AG09319 (cell line): ENCODE data around the gene AUH.

ENCODE experiments used
- DNase-seq: peaks from one replicate; pipeline ENCODE4 v3.0.0-alpha.2; 2010; ENCODE audit warnings: low read depth; ENCODE audit errors: extremely low read depth
- CTCF ChIP-seq: IDR thresholded peaks from 2 replicates; pipeline ENCODE4 v1.5.1; 2011; ENCODE audit warnings: low read depth, mild to moderate bottlenecking, inconsistent platforms, low read length, moderate library complexity

Gene AUH

GRCh38 chr9:91212596-91213243 is 149.0 kb downstream of the AUH start:
- no peak for TF ChIP-seq CTCF
- DNase-seq: no peak

GRCh38 chr9:91211919-91212318 is 149.8 kb downstream of the AUH start:
- no peak for TF ChIP-seq CTCF
- DNase-seq: no peak

DNA sequence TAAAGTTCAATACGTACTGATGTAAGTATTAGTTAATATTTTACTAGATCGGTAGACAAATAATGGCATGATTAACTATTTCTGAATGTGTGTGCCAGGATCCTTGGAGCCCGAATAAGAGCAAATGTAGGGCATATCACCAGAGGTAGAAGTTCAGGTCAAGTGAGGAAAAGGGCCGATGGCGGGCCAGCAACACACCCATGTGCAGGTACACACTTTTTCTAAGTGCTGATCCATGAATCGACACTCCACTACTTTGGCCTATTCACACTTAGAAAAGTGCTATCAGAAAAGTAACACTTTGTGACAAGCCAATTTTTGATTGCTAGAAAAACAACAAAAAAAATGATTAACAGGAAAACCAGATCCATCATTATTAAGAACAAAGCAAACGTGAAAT is 150.3 kb downstream of the AUH start:
- no peak for DNase-seq
- no peak for TF ChIP-seq CTCF

DNA sequence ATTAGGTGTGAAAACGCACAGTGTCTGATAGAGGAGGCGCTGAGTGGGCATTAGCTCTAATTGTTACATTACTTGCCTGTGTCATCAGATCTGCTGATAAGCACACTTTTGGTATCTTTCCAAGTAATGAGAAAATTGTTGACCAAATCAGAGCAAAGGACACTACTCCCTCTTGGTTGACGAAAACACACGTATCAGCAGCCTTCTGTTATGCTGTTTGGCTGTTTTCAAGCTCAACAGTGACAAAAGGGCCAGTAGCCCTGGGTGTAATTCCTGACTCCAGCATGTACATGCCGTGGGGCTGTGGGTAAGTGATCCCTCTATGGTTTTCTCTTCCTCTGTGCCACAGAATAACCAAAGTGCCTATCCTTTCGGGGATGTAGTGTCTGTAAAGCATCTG is 151.4 kb downstream of the AUH start:
- no peak for TF ChIP-seq CTCF
- no peak for DNase-seq

- no peak for DNase-seq
- no peak for TF ChIP-seq CTCF
Observed at GRCh38 chr9:91208837-91209236, 152.9 kb downstream of the AUH start.

GRCh38 chr9:91208419-91208745 is 153.3 kb downstream of the AUH start:
- TF ChIP-seq CTCF: no peak

GRCh38 chr9:91207729-91208418 is 153.8 kb downstream of the AUH start:
- no peak for TF ChIP-seq CTCF
- no peak for DNase-seq

More at GRCh38 chr9:91208419-91208745, 153.3 kb downstream of the AUH start:
- no peak for DNase-seq
